Stimulated activated CD8-positive, alpha-beta memory T cell treated with anti-CD3 and anti-CD28 coated beads, Interleukin-15, amount 100 ng/mL, for 48 hours (primary cell): Measurements from ENCODE around the gene KRTAP12-2.
A peak's percentile ranks its signal among the peaks of the same experiment; 100 is the strongest.

Experiments used
- DNase-seq, 2 donors: peaks; one replicate each; pipeline ENCODE4 v3.0.0-alpha.2; 2020; ENCODE audit warnings: low read depth in 2 of 2

KRTAP12-2 gene

DNA sequence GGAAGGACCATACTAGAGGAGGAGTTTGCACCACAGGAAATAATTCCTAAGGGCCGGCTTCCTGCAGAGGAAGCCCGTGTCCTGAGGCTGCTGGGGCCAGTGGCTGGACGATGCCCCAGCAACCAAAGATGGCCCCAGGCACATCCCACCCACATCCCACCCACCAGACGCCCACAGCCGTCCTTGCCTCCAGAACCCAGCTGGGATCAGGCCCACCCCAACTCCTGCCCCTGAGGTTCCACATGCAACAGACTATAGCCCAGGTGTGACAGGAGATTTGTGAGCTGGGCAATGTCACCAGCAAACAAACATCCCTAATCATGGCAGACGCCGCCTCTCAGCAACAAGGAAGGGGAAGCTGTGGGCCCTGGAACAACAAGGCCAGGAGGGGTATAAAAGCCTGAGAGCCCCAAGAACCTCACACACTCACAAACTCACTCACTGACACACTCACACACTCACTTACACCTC lies 40.0 kb downstream of the KRTAP12-2 start, which contains the start of gene KRTAP10-9:
KRTAP10-9 (plus strand) TSS at position 421 of the 471 bp plus-strand sequence. CDS start 79 bp downstream, outside the sequence.
- DNase-seq: no peak

DNA sequence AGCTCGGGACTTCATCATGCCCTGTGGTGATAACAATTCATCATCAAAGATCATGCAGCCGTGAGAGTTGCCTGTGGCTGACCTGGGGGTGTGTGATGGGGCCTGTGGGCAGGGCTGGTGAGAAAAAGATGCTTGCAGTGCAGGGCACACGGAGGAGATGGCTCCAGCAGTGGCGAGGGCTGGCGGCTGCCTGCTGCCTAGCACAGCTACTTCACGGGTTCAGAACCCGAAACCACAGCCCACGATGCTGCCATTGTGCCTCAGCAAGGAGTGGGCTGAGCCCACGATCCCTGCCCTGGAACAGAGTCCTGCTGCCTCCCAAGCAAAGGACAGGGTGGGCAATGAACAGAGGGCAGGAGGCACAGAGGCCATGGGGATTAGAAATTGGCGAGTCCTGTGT lies 40.5 kb downstream of the KRTAP12-2 start:
- DNase-seq: no peak

DNA sequence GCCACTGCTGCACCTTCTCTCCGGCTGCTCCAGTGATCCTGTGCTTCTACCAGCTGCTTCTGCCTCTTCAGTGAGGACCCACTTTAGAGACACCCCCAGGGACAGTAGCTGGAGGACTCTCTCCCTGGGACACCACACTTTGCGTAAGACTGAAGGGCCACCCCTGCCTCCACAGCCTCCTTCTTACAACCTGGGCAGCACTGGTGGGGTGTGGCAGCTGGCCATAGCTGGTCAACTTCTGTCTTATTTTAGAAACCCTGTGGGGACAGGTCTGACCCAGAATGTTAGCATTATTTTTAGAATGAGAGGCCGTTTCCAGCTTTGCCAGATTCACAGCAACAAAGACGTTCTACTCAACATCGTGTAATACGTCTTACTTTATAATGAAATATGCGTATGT lies 41.0 kb downstream of the KRTAP12-2 start:
- no peak for DNase-seq

DNA sequence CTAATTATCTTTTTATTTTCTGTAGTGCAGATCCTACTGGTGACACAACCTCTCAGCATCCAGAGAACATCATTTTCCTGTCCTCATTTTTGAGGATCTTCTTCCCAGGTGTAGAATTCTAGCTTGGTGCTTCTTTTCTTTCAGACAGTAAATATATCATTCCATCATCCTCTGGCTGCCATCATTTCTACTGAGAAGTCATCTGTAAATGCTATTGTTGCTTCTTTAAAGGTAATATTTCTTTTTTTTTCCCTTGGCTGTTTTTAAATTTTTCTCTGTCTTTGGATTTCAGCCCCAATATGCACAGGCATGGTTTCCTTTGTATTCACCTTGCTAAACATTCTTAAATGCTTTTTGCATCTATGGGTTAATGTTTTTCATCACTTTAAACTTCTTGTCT lies 43.2 kb downstream of the KRTAP12-2 start:
- DNase-seq: no peak

DNA sequence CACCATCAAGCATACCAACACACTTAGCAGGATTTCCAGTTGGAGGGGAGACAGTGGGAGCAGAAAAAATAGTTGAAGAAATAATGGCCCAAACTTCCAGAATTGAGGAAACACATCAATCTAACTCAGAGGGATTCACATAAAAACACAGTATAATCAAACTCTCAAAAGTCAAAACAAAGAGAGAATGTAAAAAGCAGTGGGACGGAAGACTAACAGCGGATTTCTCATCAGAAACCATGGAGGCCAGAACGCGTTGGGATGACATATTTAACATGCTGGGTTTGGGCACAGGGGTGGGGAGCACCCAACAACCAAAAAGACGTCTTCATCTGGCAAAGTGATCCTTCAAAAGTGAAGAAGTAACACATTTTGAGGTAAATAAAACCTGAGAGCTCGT lies 46.8 kb downstream of the KRTAP12-2 start:
- DNase-seq: no peak

DNA sequence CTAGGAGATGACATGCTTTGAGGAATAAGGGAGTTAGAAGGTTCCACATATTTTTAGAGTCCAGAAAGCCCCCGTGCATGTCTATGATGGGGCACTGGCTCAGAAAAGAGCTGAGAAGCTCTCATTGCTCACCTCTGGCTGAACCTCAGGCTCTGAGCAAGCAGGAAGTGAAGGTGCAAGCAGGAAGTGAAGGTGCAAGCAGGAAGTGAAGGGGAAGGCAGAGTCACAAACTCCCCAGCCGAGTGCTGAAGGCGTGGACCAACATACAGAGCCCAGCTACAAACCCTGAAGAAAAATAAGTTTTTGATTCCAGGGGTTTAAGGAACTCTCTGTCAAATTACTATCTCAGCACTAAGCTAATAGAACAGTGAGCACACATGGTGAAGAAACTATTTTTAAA lies 47.8 kb downstream of the KRTAP12-2 start:
- DNase-seq: peak in 1 of 2 donors; percentile 11

DNA sequence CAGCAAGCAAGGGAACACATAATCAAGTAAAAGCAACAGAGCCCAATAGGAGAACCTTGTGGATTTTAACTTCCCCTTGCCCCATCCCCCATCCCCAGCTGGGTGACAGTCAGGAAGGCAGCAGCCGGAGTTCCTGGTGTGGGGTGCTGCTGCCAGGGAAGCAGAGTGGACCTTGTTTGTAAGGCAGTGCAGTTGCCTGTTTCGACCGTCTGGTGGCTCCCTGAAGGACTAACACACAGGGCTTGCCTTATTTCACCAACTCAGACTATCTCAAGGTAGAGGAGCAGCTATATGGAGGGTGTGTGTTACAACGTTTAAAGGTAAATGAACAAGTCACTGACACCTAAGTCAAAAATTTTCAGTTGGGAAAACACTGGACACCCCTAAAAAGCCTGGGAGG lies 48.2 kb downstream of the KRTAP12-2 start:
- DNase-seq: no peak

DNA sequence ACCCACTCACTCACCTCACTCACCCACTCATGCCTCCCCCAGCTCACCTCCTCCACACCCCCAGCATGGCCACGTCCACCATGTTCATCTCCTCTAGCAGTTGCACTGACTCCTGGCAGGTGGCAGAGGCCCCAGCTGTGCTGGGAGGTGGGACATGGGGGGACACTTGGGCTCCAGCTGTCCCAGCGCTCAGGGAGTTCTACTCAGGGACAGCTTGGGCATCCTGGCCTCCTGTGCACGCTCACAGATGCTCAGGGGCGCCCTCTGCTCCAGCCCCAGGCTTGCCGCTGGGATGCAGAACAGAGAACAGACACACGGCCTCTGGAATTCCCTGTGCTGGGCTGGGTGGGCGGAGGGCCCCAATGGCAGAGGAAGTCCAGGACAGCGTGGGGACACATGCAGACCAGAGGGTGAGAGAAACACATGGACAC lies 49.6 kb downstream of the KRTAP12-2 start:
- DNase-seq: no peak

DNA sequence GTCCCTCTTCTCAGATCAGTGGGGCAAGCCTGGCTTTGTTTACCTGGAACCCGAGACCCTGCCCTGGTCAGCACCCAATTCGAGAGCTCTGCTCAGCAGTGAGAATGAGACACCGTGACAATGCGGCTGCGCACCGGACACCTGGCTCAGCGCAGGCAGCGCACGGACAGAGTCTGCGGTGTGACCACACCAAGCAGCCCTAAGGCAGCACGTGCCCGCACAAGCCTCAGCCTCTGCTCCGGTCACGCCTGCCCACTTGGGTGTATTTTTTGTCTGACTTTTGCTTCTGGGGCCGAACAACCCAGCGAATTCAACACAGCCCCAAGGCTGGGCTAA lies 50.2 kb downstream of the KRTAP12-2 start:
- no peak for DNase-seq
